CD4-positive, CD25-positive, alpha-beta regulatory T cell (primary cell): Measurements from ENCODE around the gene ARHGAP8. TPM values are rescaled to one million over a fixed set of nuclear protein-coding genes. Genes with fewer than 3 reads are reported as not detected.
"Not testable (repeated sequence)": the region's sequence is repeated elsewhere in the genome, so short reads cannot be mapped to it uniquely, and the experiment has no call there.

Experiments used
- ATAC-seq, 2 donors: fragments of 150-1000 bp; cut with Tn5 transposase; one replicate each; pipeline ENCODE4 v1.10.0; 2021; ENCODE audit warnings: low read depth in 2 of 2, moderate number of reproducible peaks in 2 of 2, moderate library complexity in 1 of 2
- DNase-seq, 3 donors: peaks; one replicate each; pipeline versions ENCODE4 v3.0.0 to v3.0.0-alpha.2; 2012 to 2022; ENCODE audit warnings: mixed read lengths in 1 of 3
- H3K27ac ChIP-seq: one replicate; pipeline ENCODE4 v1.7.0; 2013; ENCODE audit warnings: mild to moderate bottlenecking, low read length; ENCODE audit not compliant: insufficient read depth, poor library complexity, severe bottlenecking
- H3K27me3 ChIP-seq: one replicate; pipeline ENCODE4 v1.7.0; 2013; ENCODE audit warnings: low read length; ENCODE audit not compliant: control insufficient read depth, insufficient read depth
- H3K36me3 ChIP-seq: one replicate; pipeline ENCODE4 v1.7.0; 2013; ENCODE audit warnings: mild to moderate bottlenecking, low read length, moderate library complexity; ENCODE audit not compliant: control insufficient read depth, insufficient read depth
- H3K4me1 ChIP-seq: 2 replicates; pipeline ENCODE4 v1.7.0; 2013; ENCODE audit warnings: mild to moderate bottlenecking, low read length; ENCODE audit not compliant: insufficient read depth, control insufficient read depth, poor library complexity, severe bottlenecking
- H3K4me3 ChIP-seq: one replicate; pipeline ENCODE4 v1.7.0; 2013; ENCODE audit warnings: low read depth, mild to moderate bottlenecking, low read length, moderate library complexity
- H3K9me3 ChIP-seq, 2 experiments: 1 replicate in 1 of 2; 2 replicates in 1 of 2; pipeline ENCODE4 v1.7.0; 2013; ENCODE audit warnings: low read length in 2 of 2, mild to moderate bottlenecking in 1 of 2, moderate library complexity in 1 of 2; ENCODE audit not compliant: control insufficient read depth in 2 of 2
- H3K27ac Mint-ChIP-seq, 3 donors: one replicate each; pipeline ENCODE4 v1.8.0; 2020 to 2022; ENCODE audit warnings: mild to moderate bottlenecking in 3 of 3, mixed read lengths in 3 of 3, moderate library complexity in 2 of 3
- H3K27me3 Mint-ChIP-seq: one replicate; pipeline ENCODE4 v1.8.0; 2022; ENCODE audit warnings: mild to moderate bottlenecking, mixed read lengths
- H3K36me3 Mint-ChIP-seq: one replicate; pipeline ENCODE4 v1.8.0; 2020; ENCODE audit warnings: mixed read lengths
- H3K4me1 Mint-ChIP-seq, 4 donors: one replicate each; pipeline ENCODE4 v1.8.0; 2020 to 2022; ENCODE audit warnings: mixed read lengths in 4 of 4, mild to moderate bottlenecking in 1 of 4
- H3K4me3 Mint-ChIP-seq, 4 donors: one replicate each; pipeline ENCODE4 v1.8.0; 2020 to 2022; ENCODE audit warnings: mild to moderate bottlenecking in 4 of 4, mixed read lengths in 4 of 4, moderate library complexity in 3 of 4
- H3K9me3 Mint-ChIP-seq, 7 donors: one replicate each; pipeline ENCODE4 v1.8.0; 2020 to 2022; ENCODE audit warnings: mixed read lengths in 7 of 7, mild to moderate bottlenecking in 3 of 7, moderate library complexity in 2 of 7
- polyA plus RNA-seq, 4 donors: library from polyadenylated mRNA; unstranded; fragments of 300-500 nt; fragmentation: Illumina TruSeq; gene quantifications; one replicate each; pipeline ENCODE4 v1.2.3, GENCODE V29; 2021
- total RNA-seq: library from RNA; stranded (reverse); gene quantifications from one replicate; pipeline ENCODE4 v1.2.3, GENCODE V29; 2022

Gene ARHGAP8
- total and polyA plus RNA-seq, 5 donors from 2014 or later: 0.18 to 2.6 (median 0.51) TPM; not detected in 1

DNA sequence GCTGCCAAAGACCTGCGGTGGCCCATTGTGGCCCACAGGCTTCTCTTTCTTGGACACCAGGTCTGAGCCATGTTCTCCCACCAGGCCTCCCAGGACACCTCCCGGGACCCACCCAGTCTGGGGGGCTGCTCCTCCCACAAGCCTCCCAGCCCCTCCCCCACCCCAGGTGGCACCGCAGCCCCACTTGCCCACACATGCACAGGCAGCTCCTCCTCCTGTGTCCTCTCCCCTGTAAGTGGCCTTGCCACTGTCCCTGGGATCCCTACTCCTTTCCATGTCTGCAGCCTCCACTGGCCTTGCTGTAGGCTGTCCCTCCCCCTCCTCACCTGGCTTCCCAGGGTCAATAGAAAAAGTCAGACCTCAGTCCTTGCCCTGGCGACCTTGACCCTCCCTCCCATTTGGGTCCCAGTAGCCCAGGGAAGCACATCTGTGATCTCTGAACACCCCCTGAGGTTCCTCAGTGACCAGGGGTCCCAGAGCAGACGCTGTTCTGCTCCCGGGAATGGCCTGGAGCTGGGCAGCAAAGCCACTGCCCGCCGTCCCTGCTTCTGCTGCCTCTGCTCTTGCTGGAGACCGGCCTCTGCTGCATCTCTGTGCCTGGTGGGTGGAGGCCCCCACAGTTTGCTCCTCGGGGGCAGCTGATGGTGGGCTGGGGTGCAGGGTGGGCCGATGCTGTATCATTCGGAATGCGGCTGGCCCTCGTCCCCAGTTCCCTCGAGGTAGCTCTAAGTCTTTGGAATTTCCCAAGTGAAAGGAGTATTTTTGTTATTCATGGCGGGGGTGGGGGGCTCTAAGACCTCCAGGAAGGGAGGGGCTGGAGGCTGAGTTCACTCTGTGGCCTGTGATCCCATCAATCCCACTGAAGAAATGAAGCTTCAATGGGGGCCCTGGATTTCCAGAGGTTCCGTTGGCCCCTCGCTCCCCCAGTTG is 43.6 kb downstream of the ARHGAP8 start:
- no peak overlapping the region for H3K27ac ChIP-seq
- H3K27me3 ChIP-seq: no peaks in the 10 kb centered on the region
- DNase-seq (no peak), ATAC-seq (no peak)
- H3K4me3 Mint-ChIP-seq: no peak overlapping the region
- H3K9me3 ChIP-seq: no peaks in the 10 kb centered on the region
- no peaks in the 10 kb centered on the region for H3K9me3 Mint-ChIP-seq
- H3K4me1 Mint-ChIP-seq: peaks cover 0 to 6% (median 0%) of the 10 kb centered on the region in 4 donors
- no peaks in the 10 kb centered on the region for H3K36me3 ChIP-seq
- H3K27me3 Mint-ChIP-seq: no peaks in the 10 kb centered on the region
- H3K4me1 ChIP-seq: no peaks in the 10 kb centered on the region
- H3K36me3 Mint-ChIP-seq: no peaks in the 10 kb centered on the region
- H3K27ac Mint-ChIP-seq: no peak overlapping the region
- no peak overlapping the region for H3K4me3 ChIP-seq

DNA sequence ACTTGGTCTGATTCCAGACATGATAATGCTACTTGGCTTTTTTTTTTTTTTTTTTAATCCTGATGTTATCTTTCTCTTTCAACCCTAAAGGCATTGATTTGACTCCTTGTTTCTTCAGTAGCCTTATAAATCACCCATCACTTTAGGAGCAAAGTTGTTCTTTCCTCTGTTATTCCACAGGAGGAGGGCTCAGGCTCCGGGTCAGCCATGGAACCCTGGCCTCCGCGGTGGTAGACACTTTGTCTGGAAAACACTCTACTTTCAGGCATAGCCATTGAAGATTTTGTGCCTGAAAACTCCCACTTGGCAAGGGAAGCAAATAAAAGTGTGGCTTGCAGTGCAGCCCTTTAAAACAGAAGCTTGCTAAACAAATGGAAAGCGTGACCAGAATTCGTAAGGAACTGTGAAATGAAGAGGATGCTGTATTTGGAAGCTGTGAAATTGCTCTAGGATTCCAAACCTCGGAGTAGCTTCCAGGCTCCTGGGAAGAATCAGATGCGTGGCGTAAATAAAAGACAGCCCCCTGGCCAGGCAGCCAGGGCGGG is 44.9 kb downstream of the ARHGAP8 start:
- no peak overlapping the region for H3K27ac Mint-ChIP-seq
- H3K4me3 Mint-ChIP-seq: no peak overlapping the region
- no peaks in the 10 kb centered on the region for H3K27me3 ChIP-seq
- ATAC-seq (no peak), DNase-seq (no peak)
- no peak overlapping the region for H3K27ac ChIP-seq
- H3K27me3 Mint-ChIP-seq: no peaks in the 10 kb centered on the region
- no peaks in the 10 kb centered on the region for H3K9me3 Mint-ChIP-seq
- no peaks in the 10 kb centered on the region for H3K36me3 Mint-ChIP-seq
- no peak overlapping the region for H3K4me3 ChIP-seq
- H3K4me1 Mint-ChIP-seq: peaks cover 0 to 6% (median 0%) of the 10 kb centered on the region in 4 donors
- no peaks in the 10 kb centered on the region for H3K9me3 ChIP-seq
- no peaks in the 10 kb centered on the region for H3K4me1 ChIP-seq
- H3K36me3 ChIP-seq: no peaks in the 10 kb centered on the region

DNA sequence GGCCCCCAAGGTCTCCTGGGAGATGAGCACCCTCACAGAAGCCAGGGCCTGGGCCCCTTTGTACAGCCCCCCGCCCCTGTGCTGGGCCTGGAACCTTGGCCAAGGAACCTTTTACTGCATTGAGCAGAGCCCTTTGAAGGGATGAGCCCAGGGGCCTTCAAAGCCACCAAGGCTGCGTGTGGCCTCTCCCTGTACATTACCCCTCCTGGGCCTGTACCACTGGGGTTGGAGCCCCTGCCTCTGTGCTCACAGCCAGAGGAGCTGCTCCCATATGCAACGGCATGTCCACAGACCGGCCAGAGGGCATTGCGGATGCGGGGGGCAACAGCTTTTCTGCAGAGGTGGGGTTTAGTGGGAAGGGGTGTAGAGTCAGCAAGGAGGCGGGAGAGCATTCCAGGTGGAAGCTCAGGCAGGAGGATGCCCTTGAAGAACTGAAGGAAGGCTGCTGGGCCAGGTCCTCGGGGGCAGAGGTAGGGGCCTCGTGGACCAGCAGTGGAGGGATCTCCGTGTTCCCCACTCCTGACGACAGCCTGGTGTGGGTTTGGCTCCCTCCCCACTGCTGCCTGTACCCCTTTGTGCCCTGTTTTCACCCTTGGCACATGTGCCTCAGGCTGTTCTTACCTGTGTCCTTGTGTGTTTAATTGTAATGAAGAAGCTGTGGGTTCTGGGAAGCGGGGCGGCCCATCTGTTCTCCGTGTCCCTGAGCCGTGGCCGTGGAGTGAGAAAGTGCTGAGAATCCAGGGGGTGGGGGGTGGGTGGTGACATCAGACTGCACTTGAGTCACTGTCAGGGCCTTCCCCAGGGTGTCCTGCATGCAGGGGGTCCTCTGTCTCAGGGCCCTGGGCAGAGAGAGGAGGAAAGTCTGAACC is 46.9 kb downstream of the ARHGAP8 start:
- Histone ChIP-seq H3K36me3 (no peaks in the 10 kb centered on the region), H3K27me3 (no peaks in the 10 kb centered on the region), H3K4me3 (no peak overlapping the region), H3K9me3 (no peaks in the 10 kb centered on the region), H3K4me1 (no peaks in the 10 kb centered on the region), H3K27ac (no peak overlapping the region)
- ATAC-seq: no peak
- Mint-ChIP-seq H3K36me3 (no peaks in the 10 kb centered on the region), H3K27me3 (no peaks in the 10 kb centered on the region), H3K4me3 (no peak overlapping the region), H3K9me3 (no peaks in the 10 kb centered on the region), H3K4me1 (peaks cover 0 to 6% (median 0%) of the 10 kb centered on the region in 4 donors), H3K27ac (no peak overlapping the region)
- no peak for DNase-seq

DNA sequence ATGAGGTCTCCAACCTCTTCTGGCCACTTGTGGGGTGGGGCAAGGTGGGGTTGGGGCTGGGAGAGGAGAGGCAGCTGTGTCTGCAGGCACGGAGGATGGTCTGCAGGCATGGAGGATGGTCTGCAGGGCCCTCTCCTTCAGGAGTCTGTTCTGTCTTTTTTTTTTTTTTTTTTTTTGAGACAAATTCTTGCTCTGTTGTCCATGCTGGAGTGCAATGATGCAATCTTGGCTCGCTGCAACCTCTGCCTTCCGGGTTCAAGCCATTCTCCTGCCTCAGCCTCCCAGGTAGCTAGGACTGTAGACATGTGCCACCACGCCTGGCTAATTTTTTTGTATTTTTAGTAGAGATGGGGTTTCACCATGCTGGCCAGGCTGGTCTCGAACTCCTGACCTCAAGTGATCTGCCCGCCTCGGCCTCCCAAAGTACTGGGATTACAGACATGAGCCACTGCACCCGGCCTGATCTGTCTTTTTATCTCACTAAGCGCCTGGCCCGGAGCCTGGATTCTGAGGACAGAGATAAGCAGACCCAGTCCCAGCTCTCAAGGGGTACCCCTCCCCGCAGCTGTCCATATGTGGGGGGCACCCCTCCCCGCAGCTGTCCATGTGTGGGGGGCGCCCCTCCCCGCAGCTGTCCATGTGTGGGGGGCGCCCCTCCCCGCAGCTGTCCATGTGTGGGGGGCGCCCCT is 47.7 kb downstream of the ARHGAP8 start:
- not testable (repeated sequence) for H3K36me3 ChIP-seq, H3K27me3 ChIP-seq, H3K27ac ChIP-seq, H3K36me3 Mint-ChIP-seq, H3K27ac Mint-ChIP-seq, DNase-seq, ATAC-seq, H3K9me3 Mint-ChIP-seq, H3K4me1 ChIP-seq, H3K4me3 Mint-ChIP-seq, H3K9me3 ChIP-seq, H3K4me1 Mint-ChIP-seq, H3K27me3 Mint-ChIP-seq, H3K4me3 ChIP-seq

- no peaks in the 10 kb centered on the region for H3K36me3 ChIP-seq
- H3K4me3 ChIP-seq: no peak overlapping the region
- no peaks in the 10 kb centered on the region for H3K9me3 ChIP-seq
- no peak for DNase-seq
- no peaks in the 10 kb centered on the region for H3K9me3 Mint-ChIP-seq
- no peak overlapping the region for H3K4me3 Mint-ChIP-seq
- peaks cover 0 to 6% (median 0%) of the 10 kb centered on the region in 4 donors for H3K4me1 Mint-ChIP-seq
- no peak overlapping the region for H3K27ac Mint-ChIP-seq
- no peaks in the 10 kb centered on the region for H3K27me3 Mint-ChIP-seq
- no peak overlapping the region for H3K27ac ChIP-seq
- H3K27me3 ChIP-seq: no peaks in the 10 kb centered on the region
- ATAC-seq: no peak
- H3K36me3 Mint-ChIP-seq: no peaks in the 10 kb centered on the region
- no peaks in the 10 kb centered on the region for H3K4me1 ChIP-seq
Measured at GRCh38 chr22:44801476-44801875, 49.1 kb downstream of the ARHGAP8 start.

GRCh38 chr22:44802071-44802700 is 49.8 kb downstream of the ARHGAP8 start:
- ATAC-seq (no peak), DNase-seq (no peak)
- H3K9me3 ChIP-seq: no peaks in the 10 kb centered on the region
- peaks cover 0 to 3% (median 0%) of the 10 kb centered on the region in 4 donors for H3K4me1 Mint-ChIP-seq
- no peak overlapping the region for H3K27ac Mint-ChIP-seq
- no peaks in the 10 kb centered on the region for H3K4me1 ChIP-seq
- H3K36me3 Mint-ChIP-seq: no peaks in the 10 kb centered on the region
- no peak overlapping the region for H3K4me3 ChIP-seq
- no peak overlapping the region for H3K27ac ChIP-seq
- no peaks in the 10 kb centered on the region for H3K36me3 ChIP-seq
- no peaks in the 10 kb centered on the region for H3K27me3 Mint-ChIP-seq
- H3K9me3 Mint-ChIP-seq: no peaks in the 10 kb centered on the region
- no peaks in the 10 kb centered on the region for H3K27me3 ChIP-seq
- no peak overlapping the region for H3K4me3 Mint-ChIP-seq

- DNase-seq: no peak
- Histone ChIP-seq H3K4me1 (no peaks in the 10 kb centered on the region), H3K9me3 (no peaks in the 10 kb centered on the region), H3K27ac (no peak overlapping the region), H3K36me3 (no peaks in the 10 kb centered on the region), H3K4me3 (no peak overlapping the region), H3K27me3 (no peaks in the 10 kb centered on the region)
- H3K4me3 Mint-ChIP-seq: no peak overlapping the region
- H3K9me3 Mint-ChIP-seq: no peaks in the 10 kb centered on the region
- ATAC-seq: no peak
- no peaks in the 10 kb centered on the region for H3K4me1 Mint-ChIP-seq
- H3K27me3 Mint-ChIP-seq: no peaks in the 10 kb centered on the region
- H3K27ac Mint-ChIP-seq: no peak overlapping the region
- no peaks in the 10 kb centered on the region for H3K36me3 Mint-ChIP-seq
Measured at GRCh38 chr22:44802956-44803355, 50.6 kb downstream of the ARHGAP8 start.
